ENCODE results near the gene DVL2.

The DVL2 gene

GRCh38 chr17:7237761-7238419, 3.6 kb upstream of the DVL2 start:
- DNase-seq (ENCODE audit: low spot score) = peak; percentile 59

- no peak for DNase-seq (ENCODE audit: low spot score)
These were observed 3.0 kb upstream of the DVL2 start for GRCh38 chr17:7237266-7237760.

- DNase-seq (ENCODE audit: low spot score) = no peak
These were observed 2.5 kb upstream of the DVL2 start for GRCh38 chr17:7236808-7237207.

GRCh38 chr17:7235693-7236665, 1.7 kb upstream of the DVL2 start:
- DNase-seq (ENCODE audit: low spot score) = peak; percentile 35

GRCh38 chr17:7233701-7234082, 625 bp downstream of the DVL2 start:
- no peak for DNase-seq (ENCODE audit: low spot score)

GRCh38 chr17:7232114-7232513, 2.2 kb downstream of the DVL2 start:
- no peak for DNase-seq (ENCODE audit: low spot score)

- DNase-seq (ENCODE audit: low spot score) = no peak
These were observed 4.8 kb downstream of the DVL2 start for GRCh38 chr17:7229504-7229903.

- no peak for DNase-seq (ENCODE audit: low spot score)
These were observed 5.4 kb downstream of the DVL2 start for GRCh38 chr17:7228920-7229319.

GRCh38 chr17:7226721-7227710, 7.3 kb downstream of the DVL2 start:
- no peak for DNase-seq (ENCODE audit: low spot score)

- no peak for DNase-seq (ENCODE audit: low spot score)
These were observed 8.5 kb downstream of the DVL2 start for GRCh38 chr17:7225711-7226331.

- no peak for DNase-seq (ENCODE audit: low spot score)
These were observed 9.6 kb downstream of the DVL2 start for GRCh38 chr17:7224661-7225111.

GRCh38 chr17:7224110-7224509, 10.2 kb downstream of the DVL2 start:
- no peak for DNase-seq (ENCODE audit: low spot score)

- no peak for DNase-seq (ENCODE audit: low spot score)
These were observed 10.9 kb downstream of the DVL2 start for GRCh38 chr17:7223375-7223774.

GRCh38 chr17:7222972-7223292, 11.4 kb downstream of the DVL2 start:
- DNase-seq (ENCODE audit: low spot score) = peak; percentile 59

GRCh38 chr17:7222093-7222971, 12.0 kb downstream of the DVL2 start:
- DNase-seq (ENCODE audit: low spot score) = peak; percentile 28

GRCh38 chr17:7221278-7222092, 12.8 kb downstream of the DVL2 start:
- DNase-seq (ENCODE audit: low spot score) = no peak

- peak; percentile 70 for DNase-seq (ENCODE audit: low spot score)
These were observed 13.6 kb downstream of the DVL2 start for GRCh38 chr17:7220593-7221277.

- peak; percentile 88 for DNase-seq (ENCODE audit: low spot score)
These were observed 14.3 kb downstream of the DVL2 start, which contains the start of the genes ACADVL and DLG4 for GRCh38 chr17:7219812-7220592. Gene ACADVL, plus strand, starts transcription at chr17:7219938. Its CDS starts 47 bp downstream, at chr17:7219985. Gene DLG4, minus strand, starts transcription at chr17:7219836.

All from cerebellar cortex (tissue), 1 donor.